Panc1 (cell line): ENCODE results near the gene APOL2. TPM values are rescaled to one million over a fixed set of nuclear protein-coding genes. Genes with fewer than 3 reads are reported as not detected.

Experiments
- ATAC-seq: fragments of 200-7000 bp; cut with Tn5 transposase; 2 replicates; pipeline ENCODE4 v1.9.1; 2020; ENCODE audit warnings: mild to moderate bottlenecking, moderate library complexity
- BruUV-seq: library from RNA; stranded (reverse); fragments of 400-500 nt; replicated peaks from 2 replicates; lab custom pipeline; 2021; lab: Mats Ljungman, UMichigan
- CTCF ChIA-PET: fragments of 300-600 bp; sonication (Branson Sonifier 250); formaldehyde crosslinking; loops from one replicate; lab custom pipeline; 2022; ENCODE audit warnings: antibody characterized with exemption; lab: Charles Lee
- POLR2A ChIA-PET: fragments of 300-600 bp; sonication (Branson Sonifier 250); formaldehyde crosslinking; loops from one replicate; lab custom pipeline; 2022; ENCODE audit warnings: antibody characterized with exemption; lab: Charles Lee
- DNase-seq: peaks from one replicate; pipeline ENCODE4 v3.0.0-alpha.2; 2010; ENCODE audit warnings: low read depth, low spot score
- H3K27ac ChIP-seq: 2 replicates; pipeline ENCODE4 v1.5.1; 2011; ENCODE audit warnings: mild to moderate bottlenecking, low read length, inconsistent platforms
- H3K27me3 ChIP-seq: fragments of 200-500 bp; sonication (Bioruptor generic); 2 replicates; pipeline ENCODE4 v1.6.0; 2014; ENCODE audit warnings: low read length, inconsistent platforms; ENCODE audit not compliant: control insufficient read depth, insufficient read depth
- H3K36me3 ChIP-seq: fragments of 200-500 bp; sonication (Bioruptor generic); 2 replicates; pipeline ENCODE4 v1.5.1; 2014; ENCODE audit warnings: inconsistent platforms, mild to moderate bottlenecking, low read length, moderate library complexity; ENCODE audit not compliant: control insufficient read depth, insufficient read depth
- H3K4me1 ChIP-seq: 2 replicates; pipeline ENCODE4 v1.5.1; 2011; ENCODE audit warnings: inconsistent platforms, mild to moderate bottlenecking, low read length, moderate library complexity; ENCODE audit not compliant: control insufficient read depth, insufficient read depth
- H3K4me3 ChIP-seq, 2 experiments: 2 replicates each; pipeline ENCODE4 v1.5.1; 2011 to 2012; ENCODE audit warnings: low read depth in 2 of 2, low read length in 2 of 2, mild to moderate bottlenecking in 2 of 2, inconsistent platforms in 1 of 2, moderate library complexity in 1 of 2
- H3K9me3 ChIP-seq: fragments of 200-500 bp; sonication (Bioruptor generic); 2 replicates; pipeline ENCODE4 v1.5.1; 2014; ENCODE audit warnings: low read depth, mild to moderate bottlenecking, inconsistent platforms, low read length, moderate library complexity; ENCODE audit not compliant: control insufficient read depth, insufficient read depth
- POLR2AphosphoS5 ChIP-seq: IDR thresholded peaks from 2 replicates; pipeline ENCODE4 v1.6.1; 2012; ENCODE audit warnings: mild to moderate bottlenecking, low read depth, low read length, moderate library complexity
- SIN3A ChIP-seq: IDR thresholded peaks from 2 replicates; pipeline ENCODE4 v1.6.1; 2012; ENCODE audit warnings: low read depth, mild to moderate bottlenecking, low read length, moderate library complexity, borderline replicate concordance; ENCODE audit not compliant: insufficient read depth
- TCF7L2 ChIP-seq: IDR thresholded peaks from 2 replicates; pipeline ENCODE4 v1.6.1; 2011; ENCODE audit warnings: mild to moderate bottlenecking, low read depth, low read length, inconsistent platforms
- in situ Hi-C: cut with HindIII; loops from 2 replicates; pipeline ENCODE4 v1.10.0; 2016; ENCODE audit warnings: low sequenced_read_pairs, low pct_unique_long_range_greater_than_20kb
- intact Hi-C: fragments of 100-400 bp; cut with micrococcal nuclease; formaldehyde crosslinking; loops from one replicate; pipeline ENCODE4 v1.10.0; 2022; ENCODE audit not compliant: unreplicated experiment
- total RNA-seq: library from RNA; stranded (reverse); gene quantifications from one replicate; pipeline ENCODE4 v1.2.1, GENCODE V29; 2021; ENCODE audit not compliant: unreplicated experiment
- TF ChIP-seq, protein P1 (sequence below), 2 experiments: IDR thresholded peaks; 2 replicates each; pipeline ENCODE4 v1.6.1; 2011 to 2012; ENCODE audit warnings: low read depth in 2 of 2, control low read depth in 1 of 2, low read length in 1 of 2, mild to moderate bottlenecking in 1 of 2, moderate library complexity in 1 of 2; ENCODE audit not compliant: insufficient read depth in 1 of 2
- TF ChIP-seq, protein P2 (sequence below): fragments of 450-650 bp; IDR thresholded peaks from 2 replicates; pipeline ENCODE4 v1.5.1; 2017; ENCODE audit warnings: mild to moderate bottlenecking

Gene APOL2
- total RNA-seq, 1 experiment from 2014 or later, result 34.4 TPM

GRCh38 chr22:36197065-36197440 lies 42.3 kb downstream of the APOL2 start:
- Histone ChIP-seq H3K27me3 (no peaks in the 10 kb centered on the region), H3K9me3 (no peaks in the 10 kb centered on the region), H3K4me1 (no peaks in the 10 kb centered on the region), H3K27ac (no peak overlapping the region), H3K4me3 (no peak overlapping the region), H3K36me3 (no peaks in the 10 kb centered on the region)
- no peak for DNase-seq
- in situ Hi-C loops, result no loop called here
- ChIA-PET POLR2A (no interaction called here), CTCF (no interaction called here)
- ATAC-seq, result no peak
- intact Hi-C loops, result no loop called here
- no TSS peak for BruUV-seq
- no peak for TF ChIP-seq POLR2AphosphoS5
- TF ChIP-seq SIN3A, result no peak
- no peak for TF ChIP-seq TCF7L2
- TF ChIP-seq, protein P1, sequence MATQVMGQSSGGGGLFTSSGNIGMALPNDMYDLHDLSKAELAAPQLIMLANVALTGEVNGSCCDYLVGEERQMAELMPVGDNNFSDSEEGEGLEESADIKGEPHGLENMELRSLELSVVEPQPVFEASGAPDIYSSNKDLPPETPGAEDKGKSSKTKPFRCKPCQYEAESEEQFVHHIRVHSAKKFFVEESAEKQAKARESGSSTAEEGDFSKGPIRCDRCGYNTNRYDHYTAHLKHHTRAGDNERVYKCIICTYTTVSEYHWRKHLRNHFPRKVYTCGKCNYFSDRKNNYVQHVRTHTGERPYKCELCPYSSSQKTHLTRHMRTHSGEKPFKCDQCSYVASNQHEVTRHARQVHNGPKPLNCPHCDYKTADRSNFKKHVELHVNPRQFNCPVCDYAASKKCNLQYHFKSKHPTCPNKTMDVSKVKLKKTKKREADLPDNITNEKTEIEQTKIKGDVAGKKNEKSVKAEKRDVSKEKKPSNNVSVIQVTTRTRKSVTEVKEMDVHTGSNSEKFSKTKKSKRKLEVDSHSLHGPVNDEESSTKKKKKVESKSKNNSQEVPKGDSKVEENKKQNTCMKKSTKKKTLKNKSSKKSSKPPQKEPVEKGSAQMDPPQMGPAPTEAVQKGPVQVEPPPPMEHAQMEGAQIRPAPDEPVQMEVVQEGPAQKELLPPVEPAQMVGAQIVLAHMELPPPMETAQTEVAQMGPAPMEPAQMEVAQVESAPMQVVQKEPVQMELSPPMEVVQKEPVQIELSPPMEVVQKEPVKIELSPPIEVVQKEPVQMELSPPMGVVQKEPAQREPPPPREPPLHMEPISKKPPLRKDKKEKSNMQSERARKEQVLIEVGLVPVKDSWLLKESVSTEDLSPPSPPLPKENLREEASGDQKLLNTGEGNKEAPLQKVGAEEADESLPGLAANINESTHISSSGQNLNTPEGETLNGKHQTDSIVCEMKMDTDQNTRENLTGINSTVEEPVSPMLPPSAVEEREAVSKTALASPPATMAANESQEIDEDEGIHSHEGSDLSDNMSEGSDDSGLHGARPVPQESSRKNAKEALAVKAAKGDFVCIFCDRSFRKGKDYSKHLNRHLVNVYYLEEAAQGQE (IDR thresholded peaks at IDR 0.05; ENCODE audit: insufficient read depth in 1 of 2, low read depth in 2 of 2, low read length in 1 of 2), result no peak
- TF ChIP-seq, protein P2, sequence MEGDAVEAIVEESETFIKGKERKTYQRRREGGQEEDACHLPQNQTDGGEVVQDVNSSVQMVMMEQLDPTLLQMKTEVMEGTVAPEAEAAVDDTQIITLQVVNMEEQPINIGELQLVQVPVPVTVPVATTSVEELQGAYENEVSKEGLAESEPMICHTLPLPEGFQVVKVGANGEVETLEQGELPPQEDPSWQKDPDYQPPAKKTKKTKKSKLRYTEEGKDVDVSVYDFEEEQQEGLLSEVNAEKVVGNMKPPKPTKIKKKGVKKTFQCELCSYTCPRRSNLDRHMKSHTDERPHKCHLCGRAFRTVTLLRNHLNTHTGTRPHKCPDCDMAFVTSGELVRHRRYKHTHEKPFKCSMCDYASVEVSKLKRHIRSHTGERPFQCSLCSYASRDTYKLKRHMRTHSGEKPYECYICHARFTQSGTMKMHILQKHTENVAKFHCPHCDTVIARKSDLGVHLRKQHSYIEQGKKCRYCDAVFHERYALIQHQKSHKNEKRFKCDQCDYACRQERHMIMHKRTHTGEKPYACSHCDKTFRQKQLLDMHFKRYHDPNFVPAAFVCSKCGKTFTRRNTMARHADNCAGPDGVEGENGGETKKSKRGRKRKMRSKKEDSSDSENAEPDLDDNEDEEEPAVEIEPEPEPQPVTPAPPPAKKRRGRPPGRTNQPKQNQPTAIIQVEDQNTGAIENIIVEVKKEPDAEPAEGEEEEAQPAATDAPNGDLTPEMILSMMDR, result no peak

- no peaks in the 10 kb centered on the region for H3K36me3 ChIP-seq
- CTCF ChIA-PET, result interaction anchor here (0.7 kb wide), 1 partner anchor 411 kb away, joined by 6 read pairs; no protein-coding TSS in a partner anchor
- BruUV-seq, result no TSS peak
- TF ChIP-seq, protein P1 (IDR thresholded peaks at IDR 0.05; ENCODE audit: insufficient read depth in 1 of 2, low read depth in 2 of 2, low read length in 1 of 2), result no peak
- TF ChIP-seq POLR2AphosphoS5 (no peak), SIN3A (no peak), TCF7L2 (no peak)
- TF ChIP-seq, protein P2, result no peak
- no peak for ATAC-seq
- in situ Hi-C loops (no loop called here), intact Hi-C loops (no loop called here)
- no peak overlapping the region for H3K27ac ChIP-seq
- no peaks in the 10 kb centered on the region for H3K27me3 ChIP-seq
- DNase-seq, result no peak
- no peak overlapping the region for H3K4me3 ChIP-seq
- POLR2A ChIA-PET, result no interaction called here
- H3K9me3 ChIP-seq, result no peaks in the 10 kb centered on the region
- H3K4me1 ChIP-seq, result no peaks in the 10 kb centered on the region
These were observed 42.9 kb downstream of the APOL2 start for GRCh38 chr22:36196254-36197064.
